ENCODE data around the gene SIRT3.

Gene SIRT3

DNA sequence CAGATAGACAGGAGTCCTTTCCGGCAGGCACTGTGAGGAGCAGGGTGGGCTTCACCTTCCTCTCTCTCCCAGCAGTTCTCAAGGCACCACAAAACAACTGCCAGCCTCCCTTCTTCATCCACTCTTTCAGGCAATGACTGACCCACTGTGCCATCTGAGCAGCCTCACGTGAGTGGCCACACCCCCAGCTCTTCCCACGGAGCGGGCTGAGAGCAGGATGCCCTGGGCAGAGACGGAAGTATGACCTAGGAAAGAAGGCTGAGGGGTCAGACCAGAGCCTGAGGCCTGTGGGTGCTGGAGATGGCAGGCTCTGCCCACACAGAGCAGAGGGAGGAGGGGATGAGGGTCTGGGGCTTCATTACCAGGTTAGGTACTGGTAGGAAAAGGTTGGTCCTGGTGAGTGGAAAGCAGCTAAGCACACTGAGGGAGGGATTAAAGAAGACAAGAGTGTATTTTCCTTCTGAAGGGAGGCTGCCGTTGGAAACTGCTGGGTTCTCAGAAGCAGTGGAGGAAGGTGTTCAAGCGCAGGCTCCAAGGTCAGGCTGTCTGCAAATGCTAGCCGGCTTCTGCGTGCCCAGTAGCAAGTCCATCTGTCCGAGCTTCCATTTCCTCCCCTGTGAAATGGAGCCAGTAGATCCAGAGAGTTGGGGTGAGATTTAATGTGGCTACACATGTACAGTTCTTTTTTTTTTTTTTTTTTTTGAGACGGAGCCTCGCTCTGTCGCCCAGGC, 46.7 kb upstream of the SIRT3 start:
- H3K18ac ChIP-seq (ENCODE audit: low read length) = no peak overlapping the region
- no peaks in the 10 kb centered on the region for H3K79me2 ChIP-seq (ENCODE audit: control insufficient read depth, insufficient read depth, low read length)
- H3K79me1 ChIP-seq (ENCODE audit: low read length) = no peaks in the 10 kb centered on the region
- H2BK15ac ChIP-seq (replicated peaks; ENCODE audit: low read depth) = no peak overlapping the region
- H3K4me3 ChIP-seq (ENCODE audit: low read length) = no peak overlapping the region
- no peak overlapping the region for H2BK5ac ChIP-seq (ENCODE audit: low read length)
- peaks cover under 1% of the 10 kb centered on the region for H3K4me1 ChIP-seq (ENCODE audit: control insufficient read depth, low read depth, low read length)
- no peak overlapping the region for H3K23ac ChIP-seq (ENCODE audit: low read length)
- no peak overlapping the region for H3K27ac ChIP-seq (ENCODE audit: low read depth, low read length)
- H3K4ac ChIP-seq (ENCODE audit: low read depth, low read length) = no peak overlapping the region
- no peak for DNase-seq
- no peak overlapping the region for H3K9ac ChIP-seq (ENCODE audit: low read length)
- H2AK5ac ChIP-seq (ENCODE audit: low read length) = no peak overlapping the region
- no peak overlapping the region for H3K4me2 ChIP-seq (ENCODE audit: low read length)
- no peaks in the 10 kb centered on the region for H3K27me3 ChIP-seq (ENCODE audit: insufficient read depth, low read length, poor library complexity)
- WGBS (ENCODE audit: extremely low coverage, insufficient coverage, low lambda C conversion rate) = no CpG with 5 or more reads among the region's 13 CpGs
- H4K5ac ChIP-seq (ENCODE audit: low read length) = no peak overlapping the region
- H3K36me3 ChIP-seq (ENCODE audit: control insufficient read depth, insufficient read depth, low read length) = no peaks in the 10 kb centered on the region
- no peak overlapping the region for H2BK120ac ChIP-seq (ENCODE audit: low read depth, low read length)
- no peak overlapping the region for H4K8ac ChIP-seq (ENCODE audit: low read depth, low read length)
- peak overlapping the region; percentile 1 for H3K56ac ChIP-seq (ENCODE audit: low read length)

DNA sequence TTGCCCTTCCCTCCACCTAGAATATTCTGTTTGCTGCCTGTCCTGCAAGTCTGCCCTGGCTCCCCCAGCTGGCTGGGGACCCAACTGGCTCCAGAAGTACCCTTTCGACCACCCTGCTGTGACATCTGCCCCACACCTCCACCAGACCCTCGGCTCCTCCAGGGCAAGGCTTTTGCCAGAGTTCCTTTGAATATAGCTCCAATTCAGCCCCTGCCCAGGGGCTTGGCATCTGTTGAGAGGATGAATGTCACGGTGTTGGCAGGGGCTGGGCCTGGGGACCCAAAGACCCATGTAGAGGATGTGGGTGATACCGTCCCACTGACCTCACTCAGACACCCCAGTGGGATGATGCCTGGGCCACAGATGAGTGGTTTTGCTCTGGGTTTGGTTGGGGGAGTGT, 46.0 kb upstream of the SIRT3 start:
- no peak overlapping the region for H3K23ac ChIP-seq (ENCODE audit: low read length)
- H3K79me1 ChIP-seq (ENCODE audit: low read length) = no peaks in the 10 kb centered on the region
- no peak overlapping the region for H3K9ac ChIP-seq (ENCODE audit: low read length)
- H3K79me2 ChIP-seq (ENCODE audit: control insufficient read depth, insufficient read depth, low read length) = no peaks in the 10 kb centered on the region
- H3K27me3 ChIP-seq (ENCODE audit: insufficient read depth, low read length, poor library complexity) = no peaks in the 10 kb centered on the region
- no peak overlapping the region for H2AK5ac ChIP-seq (ENCODE audit: low read length)
- H3K27ac ChIP-seq (ENCODE audit: low read depth, low read length) = no peak overlapping the region
- H2BK5ac ChIP-seq (ENCODE audit: low read length) = no peak overlapping the region
- H3K4me2 ChIP-seq (ENCODE audit: low read length) = no peak overlapping the region
- no CpG with 5 or more reads among the region's 4 CpGs for WGBS (ENCODE audit: extremely low coverage, insufficient coverage, low lambda C conversion rate)
- H3K36me3 ChIP-seq (ENCODE audit: control insufficient read depth, insufficient read depth, low read length) = no peaks in the 10 kb centered on the region
- no peak overlapping the region for H4K5ac ChIP-seq (ENCODE audit: low read length)
- H2BK120ac ChIP-seq (ENCODE audit: low read depth, low read length) = no peak overlapping the region
- no peak overlapping the region for H2BK15ac ChIP-seq (replicated peaks; ENCODE audit: low read depth)
- H4K8ac ChIP-seq (ENCODE audit: low read depth, low read length) = no peak overlapping the region
- no peak overlapping the region for H3K4me3 ChIP-seq (ENCODE audit: low read length)
- no peak overlapping the region for H3K18ac ChIP-seq (ENCODE audit: low read length)
- H3K56ac ChIP-seq (ENCODE audit: low read length) = no peak overlapping the region
- DNase-seq = no peak
- no peak overlapping the region for H3K4ac ChIP-seq (ENCODE audit: low read depth, low read length)
- no peaks in the 10 kb centered on the region for H3K4me1 ChIP-seq (ENCODE audit: control insufficient read depth, low read depth, low read length)

DNA sequence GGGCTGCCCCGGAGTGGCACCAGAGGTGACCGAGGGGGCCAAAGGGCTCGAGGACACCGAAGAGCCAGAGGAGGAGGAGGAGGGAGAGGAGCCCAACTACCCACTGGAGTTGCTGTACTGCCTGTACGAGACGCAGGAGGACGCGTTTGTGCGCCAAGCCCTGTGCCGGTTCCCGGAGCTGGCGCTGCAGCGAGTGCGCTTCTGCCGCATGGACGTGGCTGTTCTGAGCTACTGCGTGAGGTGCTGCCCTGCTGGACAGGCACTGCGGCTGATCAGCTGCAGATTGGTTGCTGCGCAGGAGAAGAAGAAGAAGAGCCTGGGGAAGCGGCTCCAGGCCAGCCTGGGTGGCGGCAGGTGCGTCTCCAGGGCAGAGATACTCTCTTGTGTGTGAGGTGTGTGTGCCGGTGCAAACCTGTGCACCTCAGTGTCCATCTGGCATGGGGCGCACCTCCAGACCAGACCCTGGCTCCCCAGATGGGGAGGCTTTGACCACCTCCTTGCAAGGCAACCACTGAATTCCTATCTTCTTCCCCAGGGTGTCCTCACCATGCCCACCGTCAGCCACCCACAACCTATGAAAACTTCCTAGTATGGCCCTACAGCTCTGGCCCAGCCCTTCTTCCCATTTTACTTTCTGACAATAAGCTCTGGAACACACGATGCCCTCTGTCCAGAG, 45.5 kb upstream of the SIRT3 start:
- Histone ChIP-seq H3K36me3 (ENCODE audit: control insufficient read depth, insufficient read depth, low read length) (no peaks in the 10 kb centered on the region), H3K27me3 (ENCODE audit: insufficient read depth, low read length, poor library complexity) (no peaks in the 10 kb centered on the region), H2BK15ac (replicated peaks; ENCODE audit: low read depth) (no peak overlapping the region), H3K79me1 (ENCODE audit: low read length) (no peaks in the 10 kb centered on the region), H3K27ac (ENCODE audit: low read depth, low read length) (no peak overlapping the region), H3K56ac (ENCODE audit: low read length) (no peak overlapping the region), H3K4me1 (ENCODE audit: control insufficient read depth, low read depth, low read length) (no peaks in the 10 kb centered on the region), H3K23ac (ENCODE audit: low read length) (no peak overlapping the region), H2BK120ac (ENCODE audit: low read depth, low read length) (no peak overlapping the region), H3K4me2 (ENCODE audit: low read length) (no peak overlapping the region), H4K8ac (ENCODE audit: low read depth, low read length) (no peak overlapping the region), H4K5ac (ENCODE audit: low read length) (no peak overlapping the region), H3K9ac (ENCODE audit: low read length) (no peak overlapping the region), H3K18ac (ENCODE audit: low read length) (no peak overlapping the region), H2BK5ac (ENCODE audit: low read length) (no peak overlapping the region), H3K4ac (ENCODE audit: low read depth, low read length) (no peak overlapping the region), H3K4me3 (ENCODE audit: low read length) (no peak overlapping the region), H3K79me2 (ENCODE audit: control insufficient read depth, insufficient read depth, low read length) (no peaks in the 10 kb centered on the region), H2AK5ac (ENCODE audit: low read length) (no peak overlapping the region)
- DNase-seq = no peak
- no CpG with 5 or more reads among the region's 26 CpGs for WGBS (ENCODE audit: extremely low coverage, insufficient coverage, low lambda C conversion rate)

DNA sequence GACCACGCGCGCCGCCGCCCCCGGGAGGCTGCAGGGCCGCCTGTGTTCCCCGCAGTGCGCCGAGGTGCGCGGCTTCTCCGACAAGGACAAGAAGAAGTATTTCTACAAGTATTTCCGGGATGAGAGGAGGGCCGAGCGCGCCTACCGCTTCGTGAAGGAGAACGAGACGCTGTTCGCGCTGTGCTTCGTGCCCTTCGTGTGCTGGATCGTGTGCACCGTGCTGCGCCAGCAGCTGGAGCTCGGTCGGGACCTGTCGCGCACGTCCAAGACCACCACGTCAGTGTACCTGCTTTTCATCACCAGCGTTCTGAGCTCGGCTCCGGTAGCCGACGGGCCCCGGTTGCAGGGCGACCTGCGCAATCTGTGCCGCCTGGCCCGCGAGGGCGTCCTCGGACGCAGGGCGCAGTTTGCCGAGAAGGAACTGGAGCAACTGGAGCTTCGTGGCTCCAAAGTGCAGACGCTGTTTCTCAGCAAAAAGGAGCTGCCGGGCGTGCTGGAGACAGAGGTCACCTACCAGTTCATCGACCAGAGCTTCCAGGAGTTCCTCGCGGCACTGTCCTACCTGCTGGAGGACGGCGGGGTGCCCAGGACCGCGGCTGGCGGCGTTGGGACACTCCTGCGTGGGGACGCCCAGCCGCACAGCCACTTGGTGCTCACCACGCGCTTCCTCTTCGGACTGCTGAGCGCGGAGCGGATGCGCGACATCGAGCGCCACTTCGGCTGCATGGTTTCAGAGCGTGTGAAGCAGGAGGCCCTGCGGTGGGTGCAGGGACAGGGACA, 44.8 kb upstream of the SIRT3 start:
- Histone ChIP-seq H3K56ac (ENCODE audit: low read length) (no peak overlapping the region), H3K18ac (ENCODE audit: low read length) (no peak overlapping the region), H3K23ac (ENCODE audit: low read length) (no peak overlapping the region), H4K8ac (ENCODE audit: low read depth, low read length) (no peak overlapping the region), H3K4me3 (ENCODE audit: low read length) (no peak overlapping the region), H2BK120ac (ENCODE audit: low read depth, low read length) (no peak overlapping the region), H3K4me2 (ENCODE audit: low read length) (no peak overlapping the region), H4K5ac (ENCODE audit: low read length) (no peak overlapping the region), H2BK5ac (ENCODE audit: low read length) (no peak overlapping the region), H3K9ac (ENCODE audit: low read length) (no peak overlapping the region), H3K79me1 (ENCODE audit: low read length) (no peaks in the 10 kb centered on the region), H3K4ac (ENCODE audit: low read depth, low read length) (no peak overlapping the region), H3K4me1 (ENCODE audit: control insufficient read depth, low read depth, low read length) (no peaks in the 10 kb centered on the region), H3K27me3 (ENCODE audit: insufficient read depth, low read length, poor library complexity) (no peaks in the 10 kb centered on the region), H2AK5ac (ENCODE audit: low read length) (no peak overlapping the region), H3K36me3 (ENCODE audit: control insufficient read depth, insufficient read depth, low read length) (no peaks in the 10 kb centered on the region), H2BK15ac (replicated peaks; ENCODE audit: low read depth) (no peak overlapping the region), H3K79me2 (ENCODE audit: control insufficient read depth, insufficient read depth, low read length) (no peaks in the 10 kb centered on the region), H3K27ac (ENCODE audit: low read depth, low read length) (no peak overlapping the region)
- no peak for DNase-seq
- WGBS (ENCODE audit: extremely low coverage, insufficient coverage, low lambda C conversion rate) = no CpG with 5 or more reads among the region's 79 CpGs

DNA sequence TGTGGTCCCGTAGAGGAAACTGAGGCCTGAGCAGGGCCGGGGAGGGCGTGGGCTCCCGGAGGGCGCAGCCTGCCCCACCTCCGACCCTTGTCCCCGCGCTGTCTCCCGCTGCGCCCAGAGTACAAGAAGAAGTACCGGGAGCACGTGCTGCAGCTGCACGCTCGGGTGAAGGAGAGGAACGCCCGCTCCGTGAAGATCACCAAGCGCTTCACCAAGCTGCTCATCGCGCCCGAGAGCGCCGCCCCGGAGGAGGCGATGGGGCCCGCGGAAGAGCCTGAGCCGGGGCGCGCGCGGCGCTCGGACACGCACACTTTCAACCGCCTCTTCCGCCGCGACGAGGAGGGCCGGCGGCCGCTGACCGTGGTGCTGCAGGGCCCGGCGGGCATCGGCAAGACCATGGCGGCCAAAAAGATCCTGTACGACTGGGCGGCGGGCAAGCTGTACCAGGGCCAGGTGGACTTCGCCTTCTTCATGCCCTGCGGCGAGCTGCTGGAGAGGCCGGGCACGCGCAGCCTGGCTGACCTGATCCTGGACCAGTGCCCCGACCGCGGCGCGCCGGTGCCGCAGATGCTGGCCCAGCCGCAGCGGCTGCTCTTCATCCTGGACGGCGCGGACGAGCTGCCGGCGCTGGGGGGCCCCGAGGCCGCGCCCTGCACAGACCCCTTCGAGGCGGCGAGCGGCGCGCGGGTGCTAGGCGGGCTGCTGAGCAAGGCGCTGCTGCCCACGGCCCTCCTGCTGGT, 44.0 kb upstream of the SIRT3 start:
- Histone ChIP-seq H2BK15ac (replicated peaks; ENCODE audit: low read depth) (no peak overlapping the region), H3K36me3 (ENCODE audit: control insufficient read depth, insufficient read depth, low read length) (no peaks in the 10 kb centered on the region), H3K79me2 (ENCODE audit: control insufficient read depth, insufficient read depth, low read length) (no peaks in the 10 kb centered on the region), H3K27me3 (ENCODE audit: insufficient read depth, low read length, poor library complexity) (no peaks in the 10 kb centered on the region), H2AK5ac (ENCODE audit: low read length) (no peak overlapping the region), H4K5ac (ENCODE audit: low read length) (no peak overlapping the region), H3K18ac (ENCODE audit: low read length) (no peak overlapping the region), H3K23ac (ENCODE audit: low read length) (no peak overlapping the region), H3K79me1 (ENCODE audit: low read length) (no peaks in the 10 kb centered on the region), H2BK120ac (ENCODE audit: low read depth, low read length) (no peak overlapping the region), H2BK5ac (ENCODE audit: low read length) (no peak overlapping the region), H3K4me3 (ENCODE audit: low read length) (no peak overlapping the region), H3K56ac (ENCODE audit: low read length) (no peak overlapping the region), H3K27ac (ENCODE audit: low read depth, low read length) (no peak overlapping the region), H3K4me2 (ENCODE audit: low read length) (no peak overlapping the region), H3K9ac (ENCODE audit: low read length) (no peak overlapping the region), H3K4ac (ENCODE audit: low read depth, low read length) (no peak overlapping the region), H3K4me1 (ENCODE audit: control insufficient read depth, low read depth, low read length) (no peaks in the 10 kb centered on the region), H4K8ac (ENCODE audit: low read depth, low read length) (no peak overlapping the region)
- no CpG with 5 or more reads among the region's 85 CpGs for WGBS (ENCODE audit: extremely low coverage, insufficient coverage, low lambda C conversion rate)
- DNase-seq = no peak
